HL-60 (cell line): ENCODE data around the gene NLGN1.

ENCODE experiments used
- DNase-seq, 2 experiments: peaks; one replicate each; pipeline ENCODE4 v3.0.0-alpha.2; 2010 to 2020; ENCODE audit warnings: low read depth in 1 of 2, low spot score in 1 of 2
- H3K27ac ChIP-seq: fragments of 250-450 bp; sonication (Bioruptor Pico); replicated peaks from 2 replicates; pipeline ENCODE4 v1.5.1; 2020; ENCODE audit warnings: mild to moderate bottlenecking, moderate library complexity
- H3K27me3 ChIP-seq: fragments of 250-450 bp; sonication (Bioruptor Pico); 2 replicates; pipeline ENCODE4 v1.5.1; 2021; ENCODE audit warnings: mild to moderate bottlenecking, moderate library complexity; ENCODE audit not compliant: insufficient read depth, poor library complexity, severe bottlenecking
- H3K4me3 ChIP-seq: replicated peaks from 2 replicates; pipeline ENCODE4 v1.5.1; 2011; ENCODE audit warnings: mild to moderate bottlenecking, control low read depth, low read length; ENCODE audit not compliant: insufficient read depth
- CTCF ChIP-seq: IDR thresholded peaks from one replicate; pipeline ENCODE4 v1.5.1; 2011; ENCODE audit warnings: low read length, control low read depth, inconsistent platforms; ENCODE audit not compliant: insufficient read depth
- GABPA ChIP-seq: IDR thresholded peaks from 2 replicates; pipeline ENCODE4 v1.6.1; 2012; ENCODE audit warnings: low read depth
- POLR2AphosphoS5 ChIP-seq: IDR thresholded peaks from 2 replicates; pipeline ENCODE4 v1.6.1; 2012; ENCODE audit warnings: low read depth
- REST ChIP-seq: IDR thresholded peaks from 2 replicates; pipeline ENCODE4 v1.6.1; 2012; ENCODE audit warnings: low read depth; ENCODE audit not compliant: insufficient replicate concordance
- SPI1 ChIP-seq: IDR thresholded peaks from 2 replicates; pipeline ENCODE4 v1.6.1; 2012; ENCODE audit warnings: low read depth, mild to moderate bottlenecking, borderline replicate concordance

NLGN1 gene

DNA sequence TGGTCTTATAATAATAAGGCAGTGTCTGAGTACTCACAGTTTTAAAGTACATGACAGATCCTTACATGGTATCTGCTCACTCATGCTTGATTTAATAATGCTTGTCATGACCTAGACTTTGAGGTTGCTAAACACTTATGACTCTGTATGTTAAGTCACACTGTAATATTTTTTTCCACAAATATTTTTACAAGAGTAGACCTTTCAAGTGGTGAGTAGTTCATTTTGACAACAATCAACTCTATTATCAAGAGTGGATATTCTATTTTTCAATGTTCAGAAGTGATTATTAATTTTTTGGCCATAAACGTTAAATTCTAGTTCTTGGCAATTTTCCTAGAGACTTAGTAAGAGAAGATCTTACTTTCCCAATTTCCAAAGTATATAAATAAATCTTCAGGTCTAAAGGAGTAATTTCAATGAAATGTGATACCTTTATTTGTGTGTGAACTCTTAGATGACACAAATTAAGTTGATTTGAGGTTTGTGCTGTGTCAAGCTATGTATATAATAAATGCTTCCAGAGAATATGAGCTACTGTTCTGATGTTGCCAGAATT is 104.5 kb downstream of the NLGN1 start:
- Histone ChIP-seq H3K4me3 (no peak overlapping the region), H3K27me3 (no peaks in the 10 kb centered on the region), H3K27ac (no peak overlapping the region)
- TF ChIP-seq GABPA (no peak), POLR2AphosphoS5 (no peak), CTCF (no peak), REST (no peak)
- DNase-seq = no peak

DNA sequence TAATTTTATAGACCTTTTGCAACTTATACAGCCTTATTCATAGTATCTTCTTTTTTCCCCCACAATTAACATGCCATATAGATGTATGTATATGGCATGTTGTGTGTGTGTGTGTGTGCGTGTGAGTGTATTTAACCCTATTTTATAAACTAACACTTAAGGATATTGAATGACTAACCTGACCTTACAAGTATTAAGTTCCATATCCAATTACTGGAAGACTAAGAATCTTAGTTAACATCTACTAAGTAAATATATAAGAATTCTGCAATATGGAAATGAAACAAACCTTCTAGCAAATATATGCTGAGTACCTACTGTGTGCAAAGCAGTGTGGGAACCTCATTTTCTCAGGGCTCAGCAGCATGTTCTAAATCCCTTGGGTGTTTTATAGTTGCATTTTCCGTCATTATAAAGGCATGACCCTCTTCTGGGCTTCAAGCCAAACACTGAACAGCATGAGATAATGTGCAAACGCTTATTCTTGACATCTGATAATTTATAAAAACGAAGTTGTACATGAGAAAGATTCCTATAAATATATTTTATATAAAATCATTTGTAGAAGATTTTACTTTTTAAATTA is 105.5 kb downstream of the NLGN1 start:
- DNase-seq = no peak
- no peaks in the 10 kb centered on the region for H3K27me3 ChIP-seq
- H3K4me3 ChIP-seq = no peak overlapping the region
- TF ChIP-seq SPI1 (no peak), CTCF (no peak)
- no peak overlapping the region for H3K27ac ChIP-seq

DNA sequence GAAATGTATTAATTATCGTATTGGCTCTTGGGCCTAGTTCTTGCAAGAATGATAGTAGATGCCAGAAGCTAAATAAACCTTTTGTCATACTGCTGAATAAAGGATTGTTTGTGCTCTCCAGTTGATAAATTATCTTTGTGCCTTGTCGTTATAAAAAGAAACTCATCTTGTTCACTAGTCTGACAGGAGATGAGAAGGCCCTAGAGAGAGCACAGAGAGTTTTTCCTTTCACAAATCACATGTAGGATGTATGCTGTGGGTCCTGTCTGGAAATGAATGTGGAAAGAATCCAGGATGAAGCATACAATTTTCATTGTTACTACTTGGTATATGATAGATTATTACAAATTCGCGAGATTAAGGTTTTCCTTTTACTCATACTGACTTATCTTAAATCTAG is 113.0 kb downstream of the NLGN1 start:
- no peak for TF ChIP-seq GABPA
- TF ChIP-seq SPI1 = no peak
- no peak for TF ChIP-seq REST
- DNase-seq = no peak

GRCh38 chr3:173513123-173513522 is 115.6 kb downstream of the NLGN1 start:
- H3K27me3 ChIP-seq = no peaks in the 10 kb centered on the region
- H3K4me3 ChIP-seq = no peak overlapping the region
- no peak overlapping the region for H3K27ac ChIP-seq
- DNase-seq = no peak
- TF ChIP-seq REST (no peak), GABPA (no peak), POLR2AphosphoS5 (no peak), SPI1 (no peak), CTCF (no peak)

More for the DNA sequence above, 113.0 kb downstream of the NLGN1 start:
- Histone ChIP-seq H3K4me3 (no peak overlapping the region), H3K27ac (no peak overlapping the region), H3K27me3 (no peaks in the 10 kb centered on the region)
